ENCODE data around the gene TGM2. TPM values are rescaled to one million over a fixed set of nuclear protein-coding genes. Genes with fewer than 3 reads are reported as not detected.

TGM2 gene
- polyA plus RNA-seq, 2 of the 4 experiments (the other 2 are of a cell fraction), result 173 to 441 TPM

DNA sequence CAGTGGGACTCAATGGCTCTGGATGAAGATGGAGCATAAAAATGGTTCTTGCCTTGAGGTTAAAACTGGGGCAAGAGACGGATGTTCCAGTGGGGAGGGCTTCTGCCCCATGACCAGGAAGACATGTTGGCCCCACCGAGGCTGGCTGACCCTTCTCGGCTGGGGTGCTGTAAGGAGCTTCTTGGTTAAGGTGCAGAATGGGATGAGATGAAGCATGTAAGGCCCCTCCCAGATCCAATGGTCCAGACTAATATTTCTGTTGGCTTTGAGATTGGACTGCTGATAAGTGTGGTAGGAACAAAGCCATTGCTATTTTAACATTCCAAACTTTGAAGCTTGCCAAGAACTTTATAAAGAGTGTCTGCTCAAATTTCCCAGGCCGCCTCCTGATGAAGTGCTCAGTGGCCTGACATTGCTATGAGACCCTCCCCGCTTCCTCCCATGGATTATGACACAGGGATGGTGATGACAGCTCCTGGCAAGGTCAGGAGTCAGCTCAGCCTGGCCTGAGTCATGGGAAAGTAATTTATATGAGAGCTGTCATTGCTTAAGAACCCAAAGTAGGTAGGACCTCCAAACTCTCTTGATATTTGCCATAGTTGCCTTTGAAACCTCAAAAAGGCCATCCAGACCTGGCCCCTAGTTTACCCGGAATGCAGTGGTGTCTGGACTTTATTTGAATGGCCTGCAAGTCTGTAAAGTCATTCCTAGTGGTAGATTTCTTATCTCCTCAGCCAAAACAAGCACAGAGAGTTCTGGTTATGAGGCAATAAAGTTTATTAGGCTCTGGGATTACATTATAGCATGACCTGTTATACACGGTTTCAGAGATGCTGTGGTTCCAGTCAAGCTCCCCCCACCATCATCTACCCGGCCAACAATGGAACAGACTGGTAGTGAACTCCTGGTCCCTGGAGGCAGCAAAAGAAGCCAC, 55.2 kb downstream of the TGM2 start (continued):
- TF ChIP-seq EHMT2 (IDR thresholded peaks at IDR 0.05; ENCODE audit: low read depth) (no peak), CEBPB (IDR thresholded peaks at IDR 0.05) (peak; percentile 83 to 93), NR3C1 (IDR thresholded peaks at IDR 0.05) (no peak), CHD2 (IDR thresholded peaks at IDR 0.05; ENCODE audit: low read length, partially characterized antibody) (no peak), PBX3 (IDR thresholded peaks at IDR 0.05) (peak; percentile 70; the same call in 1 of the 2 replicates), MAFK (IDR thresholded peaks at IDR 0.05; ENCODE audit: partially characterized antibody) (peak; percentile 6), HDAC2 (IDR thresholded peaks at IDR 0.05) (no peak), SMC3 (IDR thresholded peaks at IDR 0.05) (0 out of 3 replicates have a peak, but pooled peaks have one; percentile 28), EP300 (IDR thresholded peaks at IDR 0.05) (peak; percentile 84 to 91), FOSL2 (IDR thresholded peaks at IDR 0.05) (peak; percentile 86), FOSL2 (CRISPR knock-in tag; IDR thresholded peaks at IDR 0.05) (peak; percentile 89)
- TF ChIP-seq, protein P1, sequence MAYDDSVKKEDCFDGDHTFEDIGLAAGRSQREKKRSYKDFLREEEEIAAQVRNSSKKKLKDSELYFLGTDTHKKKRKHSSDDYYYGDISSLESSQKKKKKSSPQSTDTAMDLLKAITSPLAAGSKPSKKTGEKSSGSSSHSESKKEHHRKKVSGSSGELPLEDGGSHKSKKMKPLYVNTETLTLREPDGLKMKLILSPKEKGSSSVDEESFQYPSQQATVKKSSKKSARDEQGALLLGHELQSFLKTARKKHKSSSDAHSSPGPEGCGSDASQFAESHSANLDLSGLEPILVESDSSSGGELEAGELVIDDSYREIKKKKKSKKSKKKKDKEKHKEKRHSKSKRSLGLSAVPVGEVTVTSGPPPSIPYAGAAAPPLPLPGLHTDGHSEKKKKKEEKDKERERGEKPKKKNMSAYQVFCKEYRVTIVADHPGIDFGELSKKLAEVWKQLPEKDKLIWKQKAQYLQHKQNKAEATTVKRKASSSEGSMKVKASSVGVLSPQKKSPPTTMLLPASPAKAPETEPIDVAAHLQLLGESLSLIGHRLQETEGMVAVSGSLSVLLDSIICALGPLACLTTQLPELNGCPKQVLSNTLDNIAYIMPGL (CRISPR knock-in tag; IDR thresholded peaks at IDR 0.05; ENCODE audit: borderline replicate concordance), result no peak

DNA sequence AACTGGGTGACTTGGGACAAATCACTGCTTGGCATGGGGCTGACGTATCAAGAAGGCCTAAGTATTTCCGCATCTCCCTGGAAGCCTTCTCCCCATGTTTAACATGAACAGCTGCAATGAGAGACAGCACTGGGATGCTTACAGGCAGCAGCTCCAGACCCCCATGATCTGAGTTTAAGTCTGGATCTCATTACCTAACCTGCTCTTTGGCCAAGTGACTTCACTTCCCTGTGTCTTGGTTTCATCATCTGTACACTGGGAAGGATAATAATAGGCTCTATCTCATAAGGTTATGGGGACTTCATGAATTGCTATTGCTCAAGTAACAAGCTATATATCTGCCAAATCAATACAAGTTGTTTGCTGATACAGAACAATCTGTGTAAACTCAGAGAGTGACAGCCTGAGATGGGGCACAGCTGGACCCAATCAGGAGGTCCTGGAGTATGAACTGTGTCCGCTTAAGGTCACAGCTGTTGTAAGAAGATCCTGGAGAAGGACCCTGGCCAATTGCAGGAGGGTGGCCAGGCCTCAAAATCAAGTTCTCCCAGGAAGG, 56.0 kb downstream of the TGM2 start:
- 77% methylated on average over 2 of the region's 3 CpGs for WGBS (ENCODE audit: missing lambda C conversion rate)
- H3K4me2 ChIP-seq, result peak overlapping the region; percentile 64
- H3K4me3 ChIP-seq, result no peak overlapping the region
- CTCF ChIA-PET, result interaction anchor here (0.9 to 3.0 kb wide), 11 partner anchors 18 to 113 kb away, joined by 3 to 24 read pairs (median 4); no protein-coding TSS in a partner anchor
- TF ChIP-seq FOSB (CRISPR knock-in tag; IDR thresholded peaks at IDR 0.05) (no peak), ATOH8 (CRISPR knock-in tag; IDR thresholded peaks at IDR 0.05; ENCODE audit: low read depth) (no peak), FOXS1 (CRISPR knock-in tag; IDR thresholded peaks at IDR 0.05) (no peak), HEYL (CRISPR knock-in tag; IDR thresholded peaks at IDR 0.05) (no peak), EHMT2 (IDR thresholded peaks at IDR 0.05; ENCODE audit: low read depth) (no peak), ESRRA (IDR thresholded peaks at IDR 0.05; ENCODE audit: borderline replicate concordance, low read length) (no peak), SREBF2 (IDR thresholded peaks at IDR 0.05) (no peak), CHD4 (IDR thresholded peaks at IDR 0.05; ENCODE audit: borderline replicate concordance) (no peak), RNF2 (IDR thresholded peaks at IDR 0.05; ENCODE audit: borderline replicate concordance, low read depth) (no peak), KDM5A (IDR thresholded peaks at IDR 0.05) (no peak), CBX2 (IDR thresholded peaks at IDR 0.05; ENCODE audit: borderline replicate concordance, low read depth) (no peak), NR3C1 (IDR thresholded peaks at IDR 0.05) (no peak), E2F6 (IDR thresholded peaks at IDR 0.05; ENCODE audit: borderline replicate concordance, low read depth) (no peak)
- TF ChIP-seq, protein P2, sequence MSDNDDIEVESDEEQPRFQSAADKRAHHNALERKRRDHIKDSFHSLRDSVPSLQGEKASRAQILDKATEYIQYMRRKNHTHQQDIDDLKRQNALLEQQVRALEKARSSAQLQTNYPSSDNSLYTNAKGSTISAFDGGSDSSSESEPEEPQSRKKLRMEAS (IDR thresholded peaks at IDR 0.05), result no peak
- H3K9me3 ChIP-seq, result no peaks in the 10 kb centered on the region
- ATAC-seq (no peak), FAIRE-seq (no peak), DNase-seq (ENCODE audit: low read depth in 1 of 2, low spot score in 1 of 2) (no peak)
- POLR2A ChIA-PET, result interaction anchor here (1.1 to 2.3 kb wide), 2 partner anchors 48 to 51 kb away, joined by 3 to 6 read pairs; no protein-coding TSS in a partner anchor
- H3K4me1 ChIP-seq, result peaks cover 53% of the 10 kb centered on the region
- peak overlapping the region; percentile 80 to 88 for H3K27ac ChIP-seq
